ENCODE results near the gene IBTK.

Gene IBTK

GRCh38 chr6:82220167-82220566, 27.4 kb downstream of the IBTK start:
- no peak for TF ChIP-seq CTCF (conservative IDR thresholded peaks at IDR 0.05; ENCODE audit: low read depth, low read length)
- no peak for DNase-seq (ENCODE audit: low read depth)
- no peak overlapping the region for H3K4me3 ChIP-seq (ENCODE audit: low read depth, low read length)

GRCh38 chr6:82217018-82217586, 30.4 kb downstream of the IBTK start:
- no peak for TF ChIP-seq CTCF (conservative IDR thresholded peaks at IDR 0.05; ENCODE audit: low read depth, low read length)
- DNase-seq (ENCODE audit: low read depth): no peak
- no peak overlapping the region for H3K4me3 ChIP-seq (ENCODE audit: low read depth, low read length)

GRCh38 chr6:82216549-82216948, 31.0 kb downstream of the IBTK start:
- no peak for TF ChIP-seq CTCF (conservative IDR thresholded peaks at IDR 0.05; ENCODE audit: low read depth, low read length)
- no peak for DNase-seq (ENCODE audit: low read depth)
- H3K4me3 ChIP-seq (ENCODE audit: low read depth, low read length): no peak overlapping the region

GRCh38 chr6:82211326-82211725, 36.2 kb downstream of the IBTK start:
- H3K4me3 ChIP-seq (ENCODE audit: low read depth, low read length): no peak overlapping the region
- no peak for TF ChIP-seq CTCF (conservative IDR thresholded peaks at IDR 0.05; ENCODE audit: low read depth, low read length)
- no peak for DNase-seq (ENCODE audit: low read depth)

GRCh38 chr6:82208913-82209312, 38.6 kb downstream of the IBTK start:
- no peak overlapping the region for H3K4me3 ChIP-seq (ENCODE audit: low read depth, low read length)
- no peak for TF ChIP-seq CTCF (conservative IDR thresholded peaks at IDR 0.05; ENCODE audit: low read depth, low read length)
- no peak for DNase-seq (ENCODE audit: low read depth)

GRCh38 chr6:82205930-82206392, 41.6 kb downstream of the IBTK start:
- DNase-seq (ENCODE audit: low read depth): peak; percentile 73
- no peak overlapping the region for H3K4me3 ChIP-seq (ENCODE audit: low read depth, low read length)
- no peak for TF ChIP-seq CTCF (conservative IDR thresholded peaks at IDR 0.05; ENCODE audit: low read depth, low read length)

GRCh38 chr6:82204020-82204419, 43.5 kb downstream of the IBTK start:
- no peak for TF ChIP-seq CTCF (conservative IDR thresholded peaks at IDR 0.05; ENCODE audit: low read depth, low read length)
- DNase-seq (ENCODE audit: low read depth): no peak
- H3K4me3 ChIP-seq (ENCODE audit: low read depth, low read length): no peak overlapping the region

All from choroid plexus epithelial cell (primary cell).